VCaP (cell line): ENCODE measurements around the gene RMI1.

Experiments used
- H3K27ac ChIP-seq: fragments of 450-650 bp; 2 replicates; pipeline ENCODE4 v1.5.1; 2017
- TF ChIP-seq, protein P1 (sequence below): fragments of 450-650 bp; conservative IDR thresholded peaks from 2 replicates; pipeline ENCODE4 v1.5.1; 2017; ENCODE audit warnings: mild to moderate bottlenecking, moderate library complexity

RMI1 gene

DNA sequence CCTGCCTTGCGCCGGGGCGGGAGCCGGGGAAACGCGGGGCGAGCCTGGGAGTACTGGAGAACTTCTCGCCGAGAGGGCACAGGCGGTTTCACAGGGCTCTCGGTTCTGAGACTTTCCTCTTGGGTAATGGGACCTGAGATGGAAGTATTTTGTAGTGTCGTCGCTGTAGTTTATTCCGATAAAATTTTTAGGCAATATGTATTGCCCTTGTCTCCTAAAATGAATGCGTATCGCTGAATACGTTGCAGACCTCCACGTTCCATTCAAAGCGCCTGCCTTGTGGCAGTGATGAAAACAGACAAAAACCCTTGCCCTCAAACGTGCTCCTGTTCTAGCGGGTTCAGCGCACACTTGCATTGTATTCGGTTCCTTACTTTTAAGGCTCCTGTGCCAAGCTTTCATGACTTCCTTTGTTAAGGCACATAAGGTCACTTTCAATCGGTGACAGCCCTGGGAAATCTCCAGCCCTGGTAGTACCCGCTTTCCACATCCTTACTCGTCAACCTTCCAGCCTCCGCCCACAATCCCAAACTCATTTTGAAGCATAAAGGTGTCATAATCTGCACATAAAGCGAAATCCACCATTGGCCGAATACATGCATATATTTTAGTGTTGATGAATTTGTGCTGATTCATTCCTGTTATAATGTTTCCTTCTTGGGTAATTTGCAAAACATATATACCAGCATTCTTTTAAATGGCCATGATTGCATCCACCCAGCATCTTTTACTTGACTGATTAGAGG lies 694 bp downstream of the RMI1 start:
- peak overlapping the region; percentile 98 for H3K27ac ChIP-seq
- TF ChIP-seq, protein P1, sequence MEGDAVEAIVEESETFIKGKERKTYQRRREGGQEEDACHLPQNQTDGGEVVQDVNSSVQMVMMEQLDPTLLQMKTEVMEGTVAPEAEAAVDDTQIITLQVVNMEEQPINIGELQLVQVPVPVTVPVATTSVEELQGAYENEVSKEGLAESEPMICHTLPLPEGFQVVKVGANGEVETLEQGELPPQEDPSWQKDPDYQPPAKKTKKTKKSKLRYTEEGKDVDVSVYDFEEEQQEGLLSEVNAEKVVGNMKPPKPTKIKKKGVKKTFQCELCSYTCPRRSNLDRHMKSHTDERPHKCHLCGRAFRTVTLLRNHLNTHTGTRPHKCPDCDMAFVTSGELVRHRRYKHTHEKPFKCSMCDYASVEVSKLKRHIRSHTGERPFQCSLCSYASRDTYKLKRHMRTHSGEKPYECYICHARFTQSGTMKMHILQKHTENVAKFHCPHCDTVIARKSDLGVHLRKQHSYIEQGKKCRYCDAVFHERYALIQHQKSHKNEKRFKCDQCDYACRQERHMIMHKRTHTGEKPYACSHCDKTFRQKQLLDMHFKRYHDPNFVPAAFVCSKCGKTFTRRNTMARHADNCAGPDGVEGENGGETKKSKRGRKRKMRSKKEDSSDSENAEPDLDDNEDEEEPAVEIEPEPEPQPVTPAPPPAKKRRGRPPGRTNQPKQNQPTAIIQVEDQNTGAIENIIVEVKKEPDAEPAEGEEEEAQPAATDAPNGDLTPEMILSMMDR, result no peak

DNA sequence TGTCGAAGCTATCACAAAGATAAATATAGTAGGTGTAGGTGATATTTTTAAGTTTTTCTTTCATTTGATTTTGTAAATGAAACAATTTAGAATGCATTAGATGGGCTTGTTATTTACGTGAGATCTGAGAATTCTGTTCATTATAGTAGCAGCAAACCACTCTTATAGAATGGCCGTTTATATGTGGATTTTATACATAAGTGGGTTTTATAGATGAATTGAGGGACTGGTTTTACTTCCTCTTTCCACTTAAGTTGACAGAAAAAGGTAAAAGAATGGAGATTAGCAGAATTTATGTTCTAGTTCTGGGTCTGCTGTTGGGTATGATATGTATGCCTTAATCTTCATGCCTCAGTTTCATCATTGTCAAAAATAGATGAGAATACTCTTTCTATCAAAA lies 5.6 kb downstream of the RMI1 start:
- TF ChIP-seq, protein P1, result no peak
- H3K27ac ChIP-seq, result peak overlapping the region; percentile 79

DNA sequence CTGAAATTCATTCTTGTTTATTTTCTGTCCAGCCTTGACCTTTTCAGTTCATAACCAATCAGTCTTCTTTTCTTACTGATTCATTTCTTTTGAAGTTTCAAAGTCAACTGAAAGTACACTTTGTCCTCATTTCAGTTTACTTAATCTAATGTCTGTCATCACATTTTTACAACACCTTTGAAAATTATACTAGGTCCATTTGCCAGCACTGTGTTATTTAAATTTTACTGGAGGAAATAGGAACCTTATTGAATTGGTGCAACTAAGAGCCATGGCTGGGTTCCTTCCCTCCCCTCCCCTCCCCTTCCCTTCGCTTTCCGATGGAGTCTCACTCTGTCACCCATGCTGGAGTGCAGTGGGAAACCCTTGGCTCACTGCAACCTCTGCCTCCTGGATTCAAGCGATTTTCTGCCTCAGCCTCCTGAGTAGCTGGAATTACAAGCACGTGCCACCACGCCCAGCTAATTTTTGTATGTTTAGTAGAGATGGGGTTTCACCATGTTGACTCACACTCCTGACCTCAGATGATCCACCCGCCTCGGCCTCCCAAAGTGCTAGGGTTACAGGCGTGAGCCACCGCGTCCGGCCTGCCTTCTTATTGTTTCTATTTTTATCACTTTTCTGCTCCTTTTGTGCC lies 6.3 kb downstream of the RMI1 start:
- peak overlapping the region; percentile 79 for H3K27ac ChIP-seq
- TF ChIP-seq, protein P1, result no peak

DNA sequence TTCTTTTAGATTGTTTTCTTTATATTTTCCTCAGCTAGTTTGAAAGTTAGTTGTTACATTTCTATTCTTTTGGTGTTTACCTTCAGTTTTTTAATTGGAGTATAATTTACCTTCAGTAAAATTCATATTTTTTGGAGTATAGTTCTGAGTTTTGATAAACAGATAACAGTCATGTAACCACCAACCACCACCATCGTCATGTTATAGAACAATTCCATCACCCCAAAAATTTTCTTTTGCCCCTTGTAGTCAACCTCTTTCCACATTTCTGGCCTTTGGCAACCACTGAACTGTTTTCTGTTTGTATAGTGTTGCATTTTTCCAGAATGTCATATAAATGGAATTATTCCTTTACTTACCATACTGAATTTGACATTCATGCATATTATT lies 6.8 kb downstream of the RMI1 start:
- TF ChIP-seq, protein P1, result no peak

DNA sequence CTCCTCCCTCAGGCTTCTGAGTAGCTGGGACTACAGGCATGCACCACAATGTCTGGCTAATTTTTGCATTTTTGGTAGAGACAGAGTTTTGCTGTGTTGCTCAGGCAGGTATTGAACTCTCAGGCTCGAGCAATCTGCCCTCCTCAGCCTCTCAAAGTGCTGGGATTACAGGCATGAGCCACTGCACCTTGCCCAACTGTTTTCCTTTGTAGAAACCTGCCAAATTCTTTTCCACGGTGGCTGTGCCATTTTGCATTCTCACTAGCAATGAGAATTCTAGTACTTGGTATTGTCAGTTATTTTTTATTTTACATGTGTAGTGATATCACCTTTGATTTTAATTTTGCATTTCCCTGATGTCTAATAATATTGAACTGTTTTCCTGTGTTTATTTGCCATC lies 7.8 kb downstream of the RMI1 start:
- TF ChIP-seq, protein P1, result no peak
- peak overlapping the region; percentile 79 for H3K27ac ChIP-seq

More for the DNA sequence above, 6.8 kb downstream of the RMI1 start:
- H3K27ac ChIP-seq, result peak overlapping the region; percentile 79

DNA sequence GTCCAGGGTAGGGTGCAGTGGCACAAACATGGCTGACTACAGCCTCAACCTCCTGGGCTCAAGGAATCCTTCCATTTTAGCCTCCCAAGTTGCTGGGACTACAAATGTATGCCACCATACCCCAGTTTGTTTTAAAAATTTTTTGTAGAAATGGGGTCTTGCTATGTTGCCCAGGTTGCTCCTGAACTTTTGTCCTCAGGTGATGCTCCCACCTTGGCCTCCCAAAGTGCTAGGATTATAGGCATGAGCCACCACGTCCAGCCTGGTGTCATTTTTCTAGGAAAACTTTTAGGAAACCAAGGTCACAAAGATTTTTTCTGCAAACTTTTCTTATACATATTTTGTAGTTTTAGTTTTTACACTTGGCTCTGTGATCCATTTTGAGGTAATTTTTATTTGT lies 10.8 kb downstream of the RMI1 start:
- TF ChIP-seq, protein P1, result no peak
- no peak overlapping the region for H3K27ac ChIP-seq

DNA sequence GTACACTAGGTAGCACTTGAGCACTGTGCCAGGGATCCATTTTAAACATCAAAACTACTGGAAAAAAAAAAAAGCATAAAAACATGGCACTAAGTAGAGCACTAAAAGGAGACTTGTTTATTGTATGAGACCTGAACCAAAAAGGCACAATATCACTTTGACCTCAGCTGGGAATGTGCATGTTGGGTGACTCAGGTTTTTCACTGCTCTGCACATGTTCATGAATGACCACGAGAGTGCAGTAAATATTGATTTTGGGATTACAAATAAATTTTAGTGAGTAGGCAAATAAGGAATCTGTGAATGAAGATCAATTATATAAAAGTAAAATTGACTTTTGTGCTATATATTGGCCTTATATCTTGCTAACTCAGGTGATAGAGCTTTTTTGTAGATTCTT lies 11.8 kb downstream of the RMI1 start:
- peak overlapping the region; percentile 31; the same call in 1 of the 2 replicates for H3K27ac ChIP-seq
- TF ChIP-seq, protein P1, result peak; percentile 58
